ENCODE results near the gene LAX1.
"Not testable (repeated sequence)": the region's sequence is repeated elsewhere in the genome, so short reads cannot be mapped to it uniquely, and the experiment has no call there.

LAX1 gene

GRCh38 chr1:203765029-203765837, at the start of gene LAX1:
LAX1 (plus strand) TSS chr1:203765183; CDS start chr1:203765566, 383 bp downstream.
- DNase-seq, result no peak

GRCh38 chr1:203717120-203717519, 47.9 kb upstream of the LAX1 start:
- no peak for DNase-seq

GRCh38 chr1:203720242-203720641, 44.7 kb upstream of the LAX1 start:
- no peak for DNase-seq

GRCh38 chr1:203722909-203723308, 42.1 kb upstream of the LAX1 start:
- DNase-seq, result no peak

GRCh38 chr1:203726417-203726867, 38.5 kb upstream of the LAX1 start:
- no peak for DNase-seq

- DNase-seq, result no peak
These were observed 31.7 kb upstream of the LAX1 start for GRCh38 chr1:203733009-203733863.

- DNase-seq, result no peak
These were observed 22.5 kb upstream of the LAX1 start for GRCh38 chr1:203742436-203742835.

- no peak for DNase-seq
These were observed 21.9 kb upstream of the LAX1 start for GRCh38 chr1:203743091-203743571.

GRCh38 chr1:203744075-203744972, 20.7 kb upstream of the LAX1 start:
- no peak for DNase-seq

GRCh38 chr1:203746281-203746680, 18.7 kb upstream of the LAX1 start:
- no peak for DNase-seq

GRCh38 chr1:203751051-203751450, 13.9 kb upstream of the LAX1 start:
- DNase-seq, result no peak

- not testable (repeated sequence) for DNase-seq
These were observed 13.2 kb upstream of the LAX1 start for GRCh38 chr1:203751618-203752361.

- no peak for DNase-seq
These were observed 10.5 kb upstream of the LAX1 start for GRCh38 chr1:203754455-203754864.

GRCh38 chr1:203756036-203756435, 8.9 kb upstream of the LAX1 start:
- DNase-seq, result no peak

- not testable (repeated sequence) for DNase-seq
These were observed 6.2 kb upstream of the LAX1 start for GRCh38 chr1:203758749-203759148.

GRCh38 chr1:203760506-203760905, 4.5 kb upstream of the LAX1 start:
- DNase-seq, result no peak

- DNase-seq, result not testable (repeated sequence)
These were observed 3.0 kb upstream of the LAX1 start for GRCh38 chr1:203761958-203762357.

GRCh38 chr1:203763505-203763904, 1.5 kb upstream of the LAX1 start:
- DNase-seq, result no peak

GRCh38 chr1:203764105-203765028, 616 bp upstream of the LAX1 start:
- no peak for DNase-seq

- DNase-seq, result no peak
These were observed 3.3 kb downstream of the LAX1 start for GRCh38 chr1:203768256-203768655.

All from NCI-H2107 (cell line).